Mesothelial cell of epicardium (in vitro differentiated cells): ENCODE measurements around the gene HSPA4. TPM values are rescaled to one million over a fixed set of nuclear protein-coding genes. Genes with fewer than 3 reads are reported as not detected.
"Not testable (repeated sequence)": the region's sequence is repeated elsewhere in the genome, so short reads cannot be mapped to it uniquely, and the experiment has no call there.

ENCODE experiments used
- DNase-seq, 2 experiments: peaks; one replicate each; pipeline ENCODE4 v3.0.0; 2021; ENCODE audit warnings: low spot score in 2 of 2; ENCODE audit not compliant: unreplicated experiment in 2 of 2
- H3K27ac Mint-ChIP-seq: 2 replicates; pipeline ENCODE4 v1.8.0; 2021; ENCODE audit warnings: mixed read lengths
- H3K27me3 Mint-ChIP-seq: 2 replicates; pipeline ENCODE4 v1.8.0; 2021; ENCODE audit warnings: low read depth, mixed read lengths
- H3K36me3 Mint-ChIP-seq: 2 replicates; pipeline ENCODE4 v1.8.0; 2021; ENCODE audit warnings: mixed read lengths
- H3K4me1 Mint-ChIP-seq: 2 replicates; pipeline ENCODE4 v1.8.0; 2021; ENCODE audit warnings: mixed read lengths
- H3K4me3 Mint-ChIP-seq: 2 replicates; pipeline ENCODE4 v1.8.0; 2021; ENCODE audit warnings: mild to moderate bottlenecking, moderate library complexity, mixed read lengths
- H3K9me3 Mint-ChIP-seq: 2 replicates; pipeline ENCODE4 v1.8.0; 2021; ENCODE audit warnings: mixed read lengths
- CTCF ChIP-seq: fragments of 200-600 bp; sonication (generic); IDR thresholded peaks from one replicate; pipeline ENCODE4 v1.5.0; 2021; ENCODE audit warnings: antibody characterized with exemption; ENCODE audit not compliant: unreplicated experiment
- total RNA-seq: library from RNA; stranded (reverse); gene quantifications from 3 replicates; pipeline ENCODE4 v1.2.1, GENCODE V29; 2021

HSPA4 gene
- total RNA-seq = 109 to 111 TPM (median 111 TPM) in 3 replicates

- Mint-ChIP-seq H3K27ac (peak within 1 kb of the TSS; percentile 100), H3K36me3 (no peaks in the 10 kb centered on the region), H3K9me3 (no peaks in the 10 kb centered on the region), H3K4me1 (peaks cover 44% of the 10 kb centered on the region), H3K4me3 (peak within 1 kb of the TSS; percentile 92), H3K27me3 (no peaks in the 10 kb centered on the region)
- TF ChIP-seq CTCF = no peak
- peak; percentile 96 to 98 for DNase-seq
Observed at GRCh38 chr5:133051542-133052316, at the start of gene HSPA4. HSPA4 (plus strand) TSS chr5:133052013; CDS start chr5:133052251, 238 bp downstream.

GRCh38 chr5:133006653-133007052, 45.2 kb upstream of the HSPA4 start:
- H3K27me3 Mint-ChIP-seq = no peaks in the 10 kb centered on the region
- peaks cover 29% of the 10 kb centered on the region for H3K36me3 Mint-ChIP-seq
- no peak overlapping the region for H3K4me3 Mint-ChIP-seq
- H3K27ac Mint-ChIP-seq = no peak overlapping the region
- peaks cover 4% of the 10 kb centered on the region for H3K9me3 Mint-ChIP-seq
- H3K4me1 Mint-ChIP-seq = no peaks in the 10 kb centered on the region
- no peak for TF ChIP-seq CTCF
- DNase-seq = no peak

- not testable (repeated sequence) for DNase-seq, H3K4me1 Mint-ChIP-seq, H3K9me3 Mint-ChIP-seq, H3K27ac Mint-ChIP-seq, H3K4me3 Mint-ChIP-seq, H3K27me3 Mint-ChIP-seq
- peaks cover 29% of the 10 kb centered on the region for H3K36me3 Mint-ChIP-seq
Observed at GRCh38 chr5:133008455-133008854, 43.4 kb upstream of the HSPA4 start.

- Mint-ChIP-seq H3K36me3 (peaks cover 29% of the 10 kb centered on the region), H3K9me3 (no peaks in the 10 kb centered on the region), H3K27me3 (no peaks in the 10 kb centered on the region), H3K27ac (no peak overlapping the region), H3K4me3 (no peak overlapping the region), H3K4me1 (no peaks in the 10 kb centered on the region)
- TF ChIP-seq CTCF = no peak
- DNase-seq = no peak
Observed at GRCh38 chr5:133015466-133015865, 36.3 kb upstream of the HSPA4 start.

- no peak for DNase-seq
- Mint-ChIP-seq H3K4me3 (no peak overlapping the region), H3K27me3 (no peaks in the 10 kb centered on the region), H3K27ac (no peak overlapping the region), H3K36me3 (peaks cover 22% of the 10 kb centered on the region), H3K4me1 (no peaks in the 10 kb centered on the region), H3K9me3 (no peaks in the 10 kb centered on the region)
- no peak for TF ChIP-seq CTCF
Observed at GRCh38 chr5:133017964-133018363, 33.8 kb upstream of the HSPA4 start.

GRCh38 chr5:133019471-133019870, 32.3 kb upstream of the HSPA4 start:
- not testable (repeated sequence) for DNase-seq, H3K4me1 Mint-ChIP-seq, H3K9me3 Mint-ChIP-seq, H3K27me3 Mint-ChIP-seq, H3K4me3 Mint-ChIP-seq
- Mint-ChIP-seq H3K27ac (peak overlapping the region; percentile 30), H3K36me3 (peaks cover 18% of the 10 kb centered on the region)
